Uterus (tissue), 2 donors: ENCODE measurements around the gene PHC3.

ENCODE experiments used
- CTCF ChIP-seq, 4 experiments: fragments of 200-600 bp in 2 of 4; fragments of 450-650 bp in 2 of 4; sonication (generic) in 2 of 4; IDR thresholded peaks; one replicate each; pipeline ENCODE4 v1.5.1; 2016 to 2019; ENCODE audit warnings: antibody characterized with exemption in 4 of 4, mild to moderate bottlenecking in 2 of 4, moderate library complexity in 1 of 4
- POLR2A ChIP-seq, 2 donors: fragments of 450-650 bp; IDR thresholded peaks; one replicate each; pipeline ENCODE4 v1.6.1; 2016; ENCODE audit warnings: antibody characterized with exemption in 2 of 2, mild to moderate bottlenecking in 1 of 2, moderate library complexity in 1 of 2

- no peak for TF ChIP-seq POLR2A (IDR thresholded peaks at IDR 0.05)
- no peak for TF ChIP-seq CTCF (IDR thresholded peaks at IDR 0.05)
Observed at GRCh38 chr3:170117134-170117533, 64.4 kb downstream of the PHC3 start.
